GM13977 (cell line): ENCODE measurements around the gene DDA1.

Experiments
- DNase-seq: peaks from one replicate; pipeline ENCODE4 v3.0.0; 2012; ENCODE audit warnings: low spot score
- in situ Hi-C: fragments of 300-500 bp; cut with MboI; formaldehyde crosslinking; loops from one replicate; pipeline ENCODE4 v1.12.0; 2022; ENCODE audit warnings: low sequenced_read_pairs, low pct_unique_long_range_greater_than_20kb, mixed read lengths, inconsistent platforms; ENCODE audit not compliant: unreplicated experiment
- TF ChIP-seq, protein P1 (sequence below): IDR thresholded peaks from 2 replicates; pipeline ENCODE4 v1.5.1; 2012; ENCODE audit warnings: mild to moderate bottlenecking, control low read depth; ENCODE audit not compliant: insufficient read depth; ENCODE audit errors: extremely low read depth, missing control alignments

The DDA1 gene

DNA sequence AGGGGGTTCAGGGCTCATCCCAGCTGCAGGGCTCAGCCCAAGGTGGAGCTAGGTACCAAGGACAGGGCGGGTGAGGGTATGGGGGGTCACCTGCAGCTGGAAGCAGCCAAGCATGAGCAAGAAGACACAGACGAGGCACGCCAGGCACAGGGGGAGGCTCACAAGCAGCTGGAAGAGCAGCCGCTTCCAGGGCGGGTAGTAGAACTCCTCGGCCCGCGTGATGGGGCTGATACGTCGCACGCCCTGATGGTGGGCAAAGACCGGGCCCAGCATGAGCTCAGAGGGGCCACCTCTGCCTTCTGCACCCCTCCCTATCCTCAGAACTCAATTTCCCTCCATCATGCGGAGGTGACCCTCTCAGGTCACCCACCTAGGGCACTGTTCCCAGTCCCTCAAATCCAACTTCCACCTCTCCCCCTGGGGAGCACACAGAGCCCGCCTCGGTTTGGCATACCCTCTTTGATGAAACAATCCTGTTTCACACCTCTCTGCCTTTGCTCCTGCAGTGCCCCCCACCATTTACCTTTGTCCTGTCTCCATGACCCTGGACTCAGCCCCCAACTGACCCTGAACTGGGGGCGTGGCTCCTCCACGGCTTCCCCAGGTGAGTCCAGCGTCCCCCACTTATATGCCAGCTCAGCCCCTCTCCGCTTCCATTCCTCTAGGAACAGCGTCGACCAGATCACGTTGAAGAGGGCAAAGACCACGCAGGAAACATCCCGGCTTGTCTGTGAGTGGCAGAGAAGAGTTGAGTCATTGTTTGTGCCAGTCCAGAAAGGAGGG, 21.1 kb downstream of the DDA1 start:
- TF ChIP-seq, protein P1, sequence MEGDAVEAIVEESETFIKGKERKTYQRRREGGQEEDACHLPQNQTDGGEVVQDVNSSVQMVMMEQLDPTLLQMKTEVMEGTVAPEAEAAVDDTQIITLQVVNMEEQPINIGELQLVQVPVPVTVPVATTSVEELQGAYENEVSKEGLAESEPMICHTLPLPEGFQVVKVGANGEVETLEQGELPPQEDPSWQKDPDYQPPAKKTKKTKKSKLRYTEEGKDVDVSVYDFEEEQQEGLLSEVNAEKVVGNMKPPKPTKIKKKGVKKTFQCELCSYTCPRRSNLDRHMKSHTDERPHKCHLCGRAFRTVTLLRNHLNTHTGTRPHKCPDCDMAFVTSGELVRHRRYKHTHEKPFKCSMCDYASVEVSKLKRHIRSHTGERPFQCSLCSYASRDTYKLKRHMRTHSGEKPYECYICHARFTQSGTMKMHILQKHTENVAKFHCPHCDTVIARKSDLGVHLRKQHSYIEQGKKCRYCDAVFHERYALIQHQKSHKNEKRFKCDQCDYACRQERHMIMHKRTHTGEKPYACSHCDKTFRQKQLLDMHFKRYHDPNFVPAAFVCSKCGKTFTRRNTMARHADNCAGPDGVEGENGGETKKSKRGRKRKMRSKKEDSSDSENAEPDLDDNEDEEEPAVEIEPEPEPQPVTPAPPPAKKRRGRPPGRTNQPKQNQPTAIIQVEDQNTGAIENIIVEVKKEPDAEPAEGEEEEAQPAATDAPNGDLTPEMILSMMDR = no peak
- in situ Hi-C loops = no loop called here
- DNase-seq = no peak

DNA sequence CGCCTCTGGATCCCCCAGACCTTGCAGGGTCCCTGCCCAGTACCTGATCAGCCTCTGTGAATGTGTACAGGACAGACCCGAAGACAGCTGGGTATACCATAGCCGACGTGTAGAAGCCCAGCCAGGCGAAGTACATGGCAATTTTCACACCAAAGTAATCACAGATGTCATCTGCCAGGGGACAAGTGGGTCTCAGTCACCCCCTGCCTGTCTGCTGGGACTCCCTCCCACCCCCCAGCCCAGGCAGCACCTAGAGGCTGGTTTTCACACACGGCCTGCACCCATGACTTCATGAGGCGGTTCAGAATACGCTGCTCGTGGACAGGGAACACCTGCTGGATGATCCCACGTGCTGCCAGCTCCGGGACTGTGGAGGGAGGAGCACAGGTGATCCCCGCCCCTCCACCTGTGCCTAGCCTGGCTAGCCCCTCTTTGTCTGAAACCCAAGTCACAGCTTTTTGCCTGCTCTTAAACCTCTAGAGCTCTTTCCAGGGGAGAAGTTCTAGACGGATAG, 21.7 kb downstream of the DDA1 start:
- in situ Hi-C loops = no loop called here
- no peak for DNase-seq
- TF ChIP-seq, protein P1 = no peak

DNA sequence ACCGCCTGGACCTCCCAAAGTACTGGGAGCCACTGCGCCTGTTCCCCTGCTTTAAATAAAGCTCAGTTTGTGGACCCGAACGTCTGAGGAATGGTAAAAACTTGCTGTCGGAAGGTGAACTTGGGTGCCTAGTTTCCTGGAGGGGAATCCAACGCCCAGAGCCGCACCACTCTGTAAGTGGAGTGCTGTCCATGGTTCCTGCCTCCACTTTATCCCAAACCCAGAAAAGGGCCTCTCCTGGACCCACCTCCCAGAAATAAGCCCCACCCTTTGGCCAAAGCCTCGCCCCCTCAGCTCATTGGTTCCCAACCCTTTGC, 23.0 kb downstream of the DDA1 start:
- TF ChIP-seq, protein P1 = no peak
- in situ Hi-C loops = no loop called here

DNA sequence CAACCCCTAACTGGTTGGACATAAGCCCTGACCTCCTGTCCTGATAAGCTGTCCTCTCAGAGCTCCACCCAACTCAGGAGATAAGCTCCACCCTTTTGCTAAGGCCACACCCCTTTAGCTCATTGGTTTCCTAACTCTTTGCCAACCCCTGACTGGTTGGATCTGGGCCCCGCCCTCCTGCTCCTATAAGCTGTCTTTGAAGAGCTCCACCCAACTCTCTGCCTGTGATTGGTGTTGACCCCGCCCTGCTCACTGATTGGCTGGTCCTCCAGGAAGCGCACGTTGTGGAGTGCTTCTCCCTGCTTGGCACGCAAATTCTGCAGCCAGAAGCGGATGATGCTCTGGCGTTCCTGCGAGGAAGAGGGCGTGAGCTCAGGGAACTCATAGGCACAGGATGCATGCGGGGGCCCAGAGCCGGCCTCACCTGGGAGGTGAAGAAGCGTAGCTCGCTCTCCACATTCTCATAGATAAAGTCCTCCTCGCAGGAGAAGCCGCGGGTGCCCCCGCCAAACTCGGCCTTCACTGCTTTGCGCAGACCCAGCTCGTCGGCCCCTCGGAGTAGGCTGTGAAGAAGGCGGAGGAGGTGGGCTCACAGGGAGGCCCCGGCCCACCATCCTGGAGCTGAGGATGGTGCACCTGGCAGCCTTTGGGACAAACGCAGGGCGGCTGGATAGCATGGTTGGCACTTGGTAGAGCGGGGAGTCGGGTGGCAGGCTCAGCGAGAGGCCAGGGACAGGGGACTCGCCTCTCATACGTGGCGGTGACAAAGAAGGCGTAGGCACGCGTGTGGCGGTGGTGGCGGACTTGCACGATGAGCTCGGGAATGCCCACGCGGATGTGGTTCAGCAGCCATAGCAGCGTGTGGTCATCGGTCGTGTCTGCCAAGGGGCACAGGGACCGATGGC, 23.6 kb downstream of the DDA1 start:
- TF ChIP-seq, protein P1 = no peak
- DNase-seq = peak; percentile 56
- in situ Hi-C loops = no loop called here

More for the DNA sequence above, 23.0 kb downstream of the DDA1 start:
- no peak for DNase-seq

DNA sequence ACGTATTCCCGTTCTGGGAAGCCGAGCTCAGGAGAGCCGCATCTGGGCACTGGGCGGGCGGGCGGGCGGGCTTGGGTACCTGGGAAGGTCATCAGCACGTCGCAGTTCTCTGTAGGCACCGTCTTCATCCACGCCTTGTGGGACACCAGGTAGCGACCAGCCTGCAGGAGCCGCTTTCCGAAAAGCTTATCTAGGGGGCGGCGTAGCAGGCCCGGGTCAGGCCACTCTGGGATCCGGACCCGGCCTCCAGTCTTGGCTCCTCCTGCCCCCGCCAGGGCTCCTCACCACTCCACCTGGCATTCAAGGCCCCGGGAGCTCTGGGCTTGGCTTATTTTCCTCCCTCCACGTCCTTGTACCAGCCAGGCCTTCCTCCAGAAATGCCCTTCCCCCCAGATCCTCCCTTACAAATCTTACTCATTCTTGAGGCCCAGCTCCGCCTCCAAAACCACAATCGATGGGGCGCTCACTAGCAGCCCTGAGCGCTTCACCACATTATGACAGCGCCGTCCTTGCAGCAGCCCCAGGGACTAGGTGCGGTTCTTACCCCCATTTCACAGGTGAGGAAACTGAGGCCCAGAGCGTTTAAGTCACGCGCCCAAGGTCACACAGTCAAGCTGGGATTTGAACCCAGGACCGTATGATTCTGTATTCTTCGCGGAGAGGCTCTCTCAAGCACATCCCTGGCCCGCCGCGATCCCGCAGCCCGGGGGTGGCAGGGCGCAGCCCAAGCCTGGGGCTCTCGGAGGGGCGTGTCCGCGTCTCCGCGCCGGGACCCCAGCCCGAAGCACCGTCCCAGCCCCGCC, 24.4 kb downstream of the DDA1 start:
- in situ Hi-C loops = no loop called here
- peak; percentile 83 for DNase-seq
- TF ChIP-seq, protein P1 = no peak
